Endothelial cell of hepatic sinusoid (primary cell): Measurements from ENCODE around the gene TEC.

Source experiments
- in situ Hi-C: cut with HindIII; loops from 2 replicates; pipeline ENCODE4 v1.10.0; 2017; ENCODE audit warnings: low sequenced_read_pairs

TEC gene

GRCh38 chr4:48270523-48270897, 872 bp upstream of the TEC start:
- in situ Hi-C loops, result no loop called here

- in situ Hi-C loops, result no loop called here
These were observed 354 bp upstream of the TEC start for GRCh38 chr4:48269861-48270522.

DNA sequence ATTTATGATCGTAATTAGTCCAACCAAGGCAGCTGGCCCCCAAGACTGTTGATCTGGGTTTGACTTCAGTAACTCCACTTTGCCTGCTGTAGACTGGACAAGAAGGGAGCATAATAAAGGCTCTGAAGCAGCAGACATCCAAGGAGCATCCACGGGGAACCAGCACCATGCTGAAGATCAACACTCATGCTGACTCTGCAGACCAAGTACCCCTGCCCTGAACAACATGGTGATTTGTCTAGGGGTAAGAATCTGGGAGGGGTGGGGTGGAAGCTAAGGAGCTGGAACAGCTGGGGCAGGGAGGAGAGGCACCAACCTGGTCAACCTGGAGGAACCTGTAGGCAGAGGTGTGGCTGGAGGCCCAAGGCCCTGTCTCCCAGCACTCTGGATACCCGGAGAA, 2.1 kb downstream of the TEC start:
- in situ Hi-C loops, result no loop called here

GRCh38 chr4:48266781-48267180, 2.9 kb downstream of the TEC start:
- in situ Hi-C loops, result no loop called here

DNA sequence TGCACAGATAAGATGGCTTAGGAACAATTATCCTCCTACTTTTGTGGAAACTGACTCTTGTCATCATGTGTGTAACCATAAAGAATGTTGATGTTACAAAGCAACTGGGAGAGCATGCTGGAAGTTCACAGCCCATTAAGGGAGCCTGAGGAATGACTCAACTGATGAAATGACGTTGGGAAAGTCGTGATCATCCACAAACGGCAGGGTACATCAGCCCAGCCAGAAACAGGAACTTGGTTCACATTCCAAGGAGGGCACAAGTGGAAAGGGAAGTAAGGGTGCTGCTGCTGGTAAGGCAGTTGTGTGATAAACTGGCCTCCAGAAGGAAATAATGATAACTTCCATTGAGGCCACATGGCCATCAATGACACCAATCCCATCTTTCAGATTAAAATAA, 6.7 kb downstream of the TEC start:
- in situ Hi-C loops, result no loop called here

DNA sequence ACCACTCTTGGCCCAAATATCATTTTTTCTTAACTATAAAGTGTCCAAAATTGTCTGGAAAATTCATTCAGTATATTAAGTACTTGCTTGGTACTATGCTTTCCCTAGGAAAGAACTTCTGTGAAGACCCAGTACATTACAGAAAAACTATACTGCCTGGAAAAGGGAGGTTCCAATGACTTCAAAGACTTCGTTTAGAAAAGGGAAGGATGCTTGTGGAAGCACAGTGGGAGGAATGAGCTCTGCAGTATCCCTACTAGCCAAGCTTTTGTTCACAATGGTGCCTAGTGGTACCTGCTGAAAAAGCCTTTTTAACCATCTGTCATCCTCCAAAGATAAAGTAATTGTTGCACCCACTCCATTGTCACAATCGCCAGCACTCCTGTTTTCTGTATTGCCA, 7.2 kb downstream of the TEC start:
- in situ Hi-C loops, result no loop called here

DNA sequence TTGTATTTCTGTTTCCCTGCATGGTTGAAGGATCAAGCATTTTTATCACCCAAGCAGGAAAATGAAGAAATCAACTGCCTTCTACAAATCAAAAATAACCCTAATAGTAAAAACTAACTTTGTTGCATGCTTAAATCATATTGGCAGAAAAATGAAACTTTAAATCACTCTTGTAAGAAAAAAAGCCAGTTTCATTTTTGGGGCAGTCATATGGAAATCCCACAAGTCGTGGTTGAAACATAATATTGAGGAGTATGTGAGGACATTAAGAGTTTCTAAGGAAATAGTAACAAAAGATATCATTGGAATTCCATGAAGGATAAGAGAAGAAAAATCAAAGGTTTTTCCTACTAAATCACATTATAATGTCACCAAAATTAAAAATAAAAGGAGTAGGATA, 8.4 kb downstream of the TEC start:
- in situ Hi-C loops, result no loop called here

- in situ Hi-C loops, result no loop called here
These were observed 9.9 kb downstream of the TEC start for GRCh38 chr4:48259748-48260147.

- in situ Hi-C loops, result no loop called here
These were observed 10.7 kb downstream of the TEC start for GRCh38 chr4:48258845-48259397.

DNA sequence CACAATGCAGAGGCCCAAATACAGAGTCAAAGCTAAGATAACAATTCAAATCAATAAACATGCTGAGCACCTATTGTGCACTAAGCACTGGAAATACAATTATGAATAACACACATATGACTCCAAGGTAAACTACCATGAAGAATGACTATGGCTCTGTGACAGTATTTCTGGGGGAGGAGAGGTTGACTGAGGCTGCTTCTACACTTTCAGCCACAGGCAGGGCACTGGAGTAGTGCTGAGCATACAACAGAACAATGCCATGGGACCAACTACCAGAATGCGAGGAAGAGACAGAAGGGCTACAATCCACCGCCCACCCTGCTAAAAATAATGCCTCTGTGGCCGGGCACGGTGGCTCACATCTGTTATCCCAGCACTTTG, 13.7 kb downstream of the TEC start:
- in situ Hi-C loops, result no loop called here

GRCh38 chr4:48255072-48255958, 14.3 kb downstream of the TEC start:
- in situ Hi-C loops, result no loop called here

- in situ Hi-C loops, result no loop called here
These were observed 15.1 kb downstream of the TEC start for GRCh38 chr4:48254381-48255071.

DNA sequence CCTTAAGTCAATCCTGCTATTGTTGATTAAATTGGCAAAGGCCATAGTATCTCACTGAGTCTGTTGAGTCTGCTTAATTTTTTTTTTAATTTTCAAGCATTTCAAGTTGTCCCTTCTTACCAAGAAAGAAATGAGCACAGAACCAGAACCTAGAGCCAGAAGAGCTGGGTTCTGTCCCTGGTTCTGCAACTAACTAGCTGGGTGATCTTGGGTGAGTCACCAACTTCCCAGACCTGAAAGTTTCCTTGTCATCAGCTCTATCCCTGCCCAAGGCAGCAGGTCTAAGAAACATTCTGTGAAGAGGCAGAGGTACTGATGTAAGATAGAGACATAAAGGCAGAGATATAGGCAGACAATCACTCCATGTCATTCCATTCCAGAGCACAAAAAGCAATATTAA, 17.3 kb downstream of the TEC start:
- in situ Hi-C loops, result no loop called here

- in situ Hi-C loops, result no loop called here
These were observed 18.7 kb downstream of the TEC start for GRCh38 chr4:48250980-48251379.

GRCh38 chr4:48250343-48250742, 19.3 kb downstream of the TEC start:
- in situ Hi-C loops, result no loop called here

DNA sequence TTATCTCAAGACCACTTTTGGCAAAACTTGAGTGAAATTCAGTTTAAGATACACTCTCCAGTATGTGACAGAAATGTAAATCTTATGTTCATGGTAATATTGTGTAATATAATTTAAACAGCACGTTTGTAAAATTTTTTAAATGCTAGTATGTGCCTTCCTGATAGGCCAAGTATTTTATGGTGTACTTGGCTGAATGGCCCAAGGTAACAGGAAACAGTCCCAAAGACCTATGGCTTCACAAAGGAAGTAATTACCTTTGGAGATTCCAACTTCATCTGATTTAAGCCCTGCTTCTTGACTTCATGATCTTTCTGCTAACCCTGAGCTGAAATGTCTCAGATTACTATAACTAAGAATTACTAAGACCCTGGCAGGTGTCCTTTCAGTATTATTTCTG, 20.3 kb downstream of the TEC start:
- in situ Hi-C loops, result no loop called here

DNA sequence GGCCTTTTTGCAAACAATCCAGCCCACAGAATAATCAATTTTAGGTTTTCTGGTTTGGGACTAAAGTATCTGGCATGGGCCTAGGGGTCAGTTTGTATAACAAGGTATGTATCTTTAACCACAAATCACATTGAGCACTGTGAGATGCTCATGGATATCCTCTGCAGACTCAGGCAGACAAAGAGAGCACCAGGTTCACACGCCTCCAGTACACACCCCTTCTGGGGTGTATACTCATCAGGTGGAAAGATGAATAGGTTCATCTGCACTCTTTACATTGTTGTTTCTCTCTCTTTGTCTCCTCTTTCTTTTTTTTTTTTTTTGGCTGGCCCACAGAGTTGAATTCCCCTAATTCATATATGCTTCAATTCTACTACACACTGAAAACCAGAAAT, 21.1 kb downstream of the TEC start:
- in situ Hi-C loops, result no loop called here

DNA sequence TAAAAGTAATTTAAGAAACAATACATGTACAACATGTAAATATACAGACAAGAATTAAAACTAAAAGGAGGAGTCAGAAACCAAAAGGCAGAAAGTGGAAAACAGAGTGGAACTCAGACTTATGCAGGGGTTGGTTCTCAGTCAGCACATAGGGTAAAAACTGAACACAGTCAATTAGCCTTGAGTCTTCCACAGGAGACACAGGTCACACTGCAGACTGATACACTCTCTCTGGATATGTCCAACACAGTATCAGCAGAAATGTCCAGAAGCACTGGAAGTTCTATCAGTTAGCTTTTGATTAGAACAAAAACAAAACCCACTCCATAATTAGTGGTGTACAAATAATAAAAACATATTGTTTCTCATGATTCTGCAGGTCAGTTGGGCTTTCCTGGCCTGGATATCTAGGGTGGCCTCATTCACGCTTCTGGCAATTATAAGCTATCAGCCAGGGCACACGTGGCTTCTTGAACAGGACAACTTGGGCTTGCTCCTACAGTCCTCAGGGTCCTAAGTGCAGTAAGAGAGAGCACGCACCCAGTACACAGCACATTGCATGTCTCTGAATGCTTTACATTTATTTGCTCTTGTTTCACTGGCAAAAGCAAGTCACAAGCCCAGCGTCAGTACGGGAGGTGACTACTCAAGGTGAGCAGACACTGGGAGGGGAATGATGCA, 21.6 kb downstream of the TEC start:
- in situ Hi-C loops, result no loop called here

- in situ Hi-C loops, result no loop called here
These were observed 22.3 kb downstream of the TEC start for GRCh38 chr4:48247142-48247877.

DNA sequence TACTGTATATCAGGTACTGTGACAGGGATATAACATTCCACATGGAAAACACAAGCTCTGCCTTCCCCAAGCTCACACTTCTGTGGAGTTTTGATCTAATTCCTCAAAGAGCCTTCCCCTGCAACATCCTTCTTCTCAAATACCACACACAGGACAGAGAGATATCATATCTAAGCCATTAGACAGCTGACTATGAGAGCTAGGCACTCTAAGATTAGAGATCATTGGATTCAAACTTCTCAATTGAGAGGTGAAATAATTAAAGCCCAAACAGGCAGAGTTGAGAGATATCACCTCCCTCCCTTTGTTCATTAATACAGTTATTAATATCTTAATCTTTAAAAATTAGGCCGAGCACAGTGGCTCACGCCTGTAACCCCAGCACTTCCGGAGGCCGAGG, 25.0 kb downstream of the TEC start:
- in situ Hi-C loops, result no loop called here
